NCI-H510A (cell line): Measurements from ENCODE around the gene CTIF.

Source experiments
- DNase-seq: peaks from one replicate; lab custom pipeline; 2025; lab: John Stamatoyannopoulos, UW

CTIF gene

GRCh38 chr18:48835745-48836170 is 296.9 kb downstream of the CTIF start:
- no peak for DNase-seq

DNA sequence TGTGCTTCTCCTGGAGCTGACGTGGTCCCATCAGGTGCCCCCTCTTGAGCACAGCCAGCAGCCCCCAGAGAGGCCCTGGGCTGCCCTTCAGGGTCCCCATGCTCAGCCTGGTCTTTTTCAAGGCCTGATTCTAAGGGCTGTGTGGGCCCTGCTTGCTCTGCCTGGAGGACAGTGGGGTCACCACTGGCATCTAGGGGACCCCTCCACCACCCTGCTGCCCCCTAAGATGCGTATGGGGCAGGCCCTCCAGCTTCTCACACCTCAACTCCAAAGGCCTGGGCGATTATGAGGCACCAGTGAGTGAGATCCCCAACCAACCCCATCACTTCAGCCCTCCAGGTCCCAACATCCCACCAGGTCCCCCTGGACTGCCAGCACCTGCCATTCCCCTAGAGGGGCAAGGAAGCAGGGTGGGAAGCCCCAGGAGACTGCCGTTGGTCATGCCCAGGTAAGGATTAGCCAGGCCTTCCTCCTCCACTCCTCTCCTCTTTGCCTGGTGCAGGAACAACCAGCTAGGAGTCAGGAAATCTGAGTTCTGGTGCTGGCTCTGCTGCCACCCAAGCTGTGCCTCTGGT is 297.5 kb downstream of the CTIF start:
- DNase-seq = no peak

- no peak for DNase-seq
Observed at GRCh38 chr18:48836806-48837615, 298.2 kb downstream of the CTIF start.

DNA sequence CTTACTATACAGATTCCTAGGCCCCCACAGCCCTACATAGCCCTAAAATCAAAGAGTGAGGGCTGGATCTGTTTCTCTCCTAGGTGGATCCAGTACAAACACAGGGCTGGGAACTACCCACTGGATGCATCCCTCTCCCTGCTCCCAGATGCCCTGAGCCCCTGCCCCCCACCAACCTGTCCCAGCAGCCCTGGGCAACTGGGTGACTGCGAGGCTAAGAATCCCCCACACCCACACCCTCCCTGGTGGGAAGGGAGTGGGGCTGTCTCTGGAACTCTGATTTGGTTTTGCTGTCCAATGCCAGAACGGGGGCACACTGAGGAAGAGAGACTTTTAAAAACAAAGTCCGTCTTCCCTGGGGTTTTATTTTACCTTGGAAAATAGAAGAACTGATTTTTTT is 298.8 kb downstream of the CTIF start:
- DNase-seq = no peak

- DNase-seq = no peak
Observed at GRCh38 chr18:48838166-48838775, 299.4 kb downstream of the CTIF start.

DNA sequence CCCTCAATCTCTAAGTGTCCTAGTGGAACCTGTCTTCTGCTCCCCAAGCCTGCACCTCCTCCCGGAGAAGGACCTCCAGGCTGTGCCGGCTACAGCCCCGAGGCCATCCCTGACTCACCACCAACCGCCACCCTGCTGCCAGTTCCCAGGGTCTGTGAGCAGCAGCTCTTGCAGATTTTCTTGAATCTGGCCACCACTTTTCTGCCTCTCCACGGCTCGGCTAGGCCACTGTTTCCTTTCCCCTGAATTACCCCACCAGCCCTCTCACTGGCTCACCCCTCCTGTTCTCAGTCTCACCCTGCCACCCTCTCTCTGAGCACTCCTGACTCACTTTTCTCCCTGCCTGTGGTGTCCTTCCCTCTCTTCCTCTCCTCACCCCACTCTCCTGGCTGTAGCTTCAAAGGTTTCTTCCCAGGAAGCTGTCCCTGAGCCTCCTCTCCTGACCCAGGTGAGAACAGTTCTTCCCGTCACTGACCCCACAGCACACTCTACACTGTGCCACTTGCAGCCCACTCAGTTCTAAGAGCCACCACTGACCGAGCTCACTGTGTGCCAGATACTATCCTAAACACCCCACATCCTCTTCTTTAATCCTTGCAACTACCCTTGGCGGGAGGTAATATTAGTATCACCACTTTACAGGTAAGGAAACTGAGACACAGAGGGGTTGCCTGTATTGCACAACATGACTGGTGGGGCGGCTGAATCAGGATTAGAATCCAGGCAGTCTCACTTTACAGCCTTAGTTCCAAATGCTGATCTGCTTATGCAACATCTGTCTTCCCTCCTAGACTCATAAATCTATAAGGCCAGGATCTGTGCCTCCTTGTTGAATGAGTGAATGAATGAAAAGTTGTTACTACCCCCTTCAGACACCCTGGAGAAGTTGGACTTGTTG is 300.3 kb downstream of the CTIF start:
- DNase-seq = no peak

DNA sequence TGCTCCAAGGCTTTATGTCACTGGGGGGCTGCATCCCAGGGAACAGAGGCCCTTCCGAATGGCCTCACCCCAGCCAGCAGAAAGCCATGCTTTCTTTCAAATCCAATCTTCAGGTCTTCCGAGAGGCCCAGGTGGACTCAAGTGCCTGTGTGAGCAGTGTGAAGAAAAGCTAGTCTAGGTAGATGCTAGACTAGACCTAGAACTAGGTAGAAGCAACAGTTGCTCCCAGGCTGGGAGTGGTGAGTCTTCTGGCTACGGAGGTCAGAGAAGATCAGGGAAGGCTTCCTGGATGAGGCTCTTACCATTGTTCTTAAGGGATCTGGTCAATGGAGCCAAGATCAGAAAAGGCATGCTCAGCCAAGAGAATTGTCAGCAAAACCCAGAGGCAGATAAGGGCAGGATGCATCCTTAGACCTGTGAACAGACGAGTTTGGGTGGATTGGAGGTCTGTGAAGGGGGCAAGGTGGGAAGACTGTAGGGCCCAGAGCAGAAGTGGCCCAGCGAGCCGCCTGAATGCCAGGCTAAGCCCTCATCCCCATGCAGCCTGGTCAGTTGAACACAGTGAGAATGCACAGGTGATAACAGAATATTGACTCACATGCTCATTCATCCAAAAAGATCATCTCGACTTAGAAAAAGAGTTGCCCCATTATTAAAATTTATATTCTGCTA is 301.1 kb downstream of the CTIF start:
- DNase-seq = no peak

GRCh38 chr18:48840491-48840877 is 301.7 kb downstream of the CTIF start:
- no peak for DNase-seq

- DNase-seq = no peak
Observed at GRCh38 chr18:48841381-48842258, 302.8 kb downstream of the CTIF start.

DNA sequence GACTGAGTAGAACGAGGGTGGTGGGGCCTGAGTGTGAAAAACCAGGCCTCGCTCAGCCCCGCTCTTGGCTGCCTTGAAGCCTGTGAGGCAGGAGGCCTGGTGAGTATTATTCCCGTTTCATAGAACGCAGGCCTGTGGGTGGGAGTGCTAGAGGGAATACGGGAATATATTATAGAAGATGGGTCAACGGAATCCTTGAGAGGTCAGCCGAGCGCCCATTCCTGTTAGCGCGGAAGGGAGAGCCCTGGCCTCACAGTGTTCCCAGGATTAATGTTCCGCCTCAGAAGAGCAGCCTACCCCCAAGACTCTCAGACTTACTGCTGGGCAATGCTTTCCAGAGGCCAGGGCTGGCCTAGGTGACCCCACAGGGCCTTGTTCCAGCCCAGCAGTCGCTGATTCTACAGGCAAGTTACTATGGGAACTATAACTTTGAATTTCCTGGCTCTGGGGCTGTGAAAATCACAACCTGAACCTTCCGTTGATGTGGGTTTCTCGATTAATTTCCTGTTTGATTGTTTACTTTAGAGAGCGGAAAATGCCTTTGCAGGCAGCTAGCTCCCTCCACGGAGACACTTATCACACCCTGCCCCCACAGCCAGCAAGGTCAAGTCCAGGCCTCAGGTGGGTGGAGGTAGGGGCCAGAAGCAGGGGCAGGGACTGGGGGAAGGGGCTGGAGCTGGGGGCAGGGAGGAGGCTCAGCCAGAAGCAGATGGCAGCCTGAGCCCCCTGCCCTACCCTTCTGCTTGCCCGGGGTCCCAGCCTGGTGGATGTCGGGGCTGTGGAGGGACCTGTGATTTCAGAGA is 303.6 kb downstream of the CTIF start:
- DNase-seq = no peak

GRCh38 chr18:48843162-48843561 is 304.3 kb downstream of the CTIF start:
- DNase-seq = no peak

- no peak for DNase-seq
Observed at GRCh38 chr18:48843596-48843995, 304.8 kb downstream of the CTIF start.

- no peak for DNase-seq
Observed at GRCh38 chr18:48844271-48844670, 305.4 kb downstream of the CTIF start.

DNA sequence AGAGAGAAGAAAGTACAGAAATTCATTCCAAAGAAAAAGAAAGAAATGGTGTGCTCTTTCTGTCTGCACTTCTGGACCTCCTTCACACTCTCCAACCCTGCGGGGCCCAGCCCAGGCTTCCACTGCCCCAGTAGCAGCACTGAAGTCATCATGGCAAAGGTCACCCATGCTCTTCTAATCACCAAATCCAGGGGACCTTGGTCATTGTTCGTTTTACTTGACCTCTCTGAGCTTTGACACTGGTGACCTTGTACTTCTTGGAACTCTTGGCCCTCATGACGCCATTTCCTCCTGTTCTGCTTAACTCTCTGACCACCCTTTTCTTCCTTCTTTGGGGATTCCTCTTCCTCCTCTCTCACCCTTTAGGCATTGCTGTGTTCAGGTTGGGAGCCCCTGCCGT is 306.3 kb downstream of the CTIF start:
- no peak for DNase-seq

DNA sequence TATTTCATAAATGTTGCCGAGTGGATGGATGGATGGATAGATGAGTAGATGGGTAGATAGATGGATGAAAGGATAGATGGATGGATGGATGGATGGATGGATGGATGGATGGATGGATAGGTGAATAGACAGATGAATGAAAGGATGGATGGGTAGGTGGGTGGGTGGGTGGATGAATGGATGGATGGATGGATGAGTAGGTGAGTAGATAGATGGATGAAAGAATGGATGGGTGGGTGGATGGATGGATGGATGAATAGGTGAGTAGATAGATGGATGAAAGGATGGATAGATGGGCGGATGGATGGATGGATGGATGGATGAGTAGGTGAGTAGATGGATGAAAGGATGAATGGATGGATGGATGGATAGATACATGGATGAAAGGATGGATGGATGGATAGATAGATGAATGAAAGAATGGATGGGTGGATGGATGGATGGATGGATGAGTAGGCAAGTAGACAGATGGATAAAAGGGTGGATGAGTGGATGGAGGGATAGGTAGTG is 307.6 kb downstream of the CTIF start:
- DNase-seq = no peak

DNA sequence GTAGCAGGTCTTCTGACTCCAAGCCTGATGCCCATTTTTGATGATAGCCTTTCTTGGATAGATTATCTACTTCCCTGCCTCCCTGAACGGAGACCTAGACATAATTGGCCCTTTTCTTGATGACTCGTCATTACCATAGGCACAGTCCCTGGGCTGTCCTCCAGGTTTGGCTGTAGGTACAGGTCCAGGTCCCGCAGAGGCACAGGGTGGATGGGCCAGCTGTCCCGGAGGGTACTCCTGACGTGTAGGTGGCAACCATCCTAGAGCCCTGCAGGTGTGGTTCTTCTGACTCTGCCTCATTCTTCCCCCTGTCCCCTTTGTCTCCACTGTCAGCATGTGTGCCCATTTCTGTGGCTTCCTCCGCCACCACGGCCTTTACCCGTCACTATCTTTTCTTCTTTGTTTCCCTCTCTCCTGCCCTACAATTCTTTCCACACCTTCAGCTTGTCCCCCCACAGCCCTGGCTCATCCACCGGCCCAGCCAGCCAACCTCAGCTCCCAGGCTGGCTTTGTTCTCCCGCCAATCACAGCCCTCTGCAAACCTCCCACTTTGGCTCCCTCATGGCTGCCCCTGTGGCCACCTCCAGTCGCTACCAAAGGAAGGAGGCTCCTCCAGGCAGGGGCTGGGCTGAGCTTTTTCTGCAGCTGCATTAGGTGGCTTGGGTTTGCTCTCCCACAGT is 309.1 kb downstream of the CTIF start:
- no peak for DNase-seq

- no peak for DNase-seq
Observed at GRCh38 chr18:48848641-48849143, 309.9 kb downstream of the CTIF start.

GRCh38 chr18:48850822-48851598 is 312.2 kb downstream of the CTIF start:
- no peak for DNase-seq
